Fibroblast of villous mesenchyme (primary cell): Measurements from ENCODE around the gene MCCC2. TPM values are rescaled to one million over a fixed set of nuclear protein-coding genes. Genes with fewer than 3 reads are reported as not detected.
A peak's percentile ranks its signal among the peaks of the same experiment; 100 is the strongest.
"Not testable (repeated sequence)": the region's sequence is repeated elsewhere in the genome, so short reads cannot be mapped to it uniquely, and the experiment has no call there.

Experiments
- DNase-seq: peaks from one replicate; pipeline ENCODE4 v3.0.0-alpha.2; 2010; ENCODE audit warnings: low read depth
- H3K4me3 ChIP-seq: 2 replicates; pipeline ENCODE4 v1.5.1; 2011; ENCODE audit warnings: low read depth, mild to moderate bottlenecking, low read length
- total RNA-seq: library from RNA; depleted of rRNA; stranded (reverse); fragments of >200 nt; gene quantifications from 2 replicates; pipeline ENCODE4 v1.2.3, GENCODE V29; 2012
- TF ChIP-seq, protein P1 (sequence below): IDR thresholded peaks from 2 replicates; pipeline ENCODE4 v1.5.1; 2012; ENCODE audit warnings: low read depth, mild to moderate bottlenecking, low read length; ENCODE audit not compliant: insufficient read depth

Gene MCCC2
- 23.2 and 25.9 TPM in 2 replicates for total RNA-seq

- H3K4me3 ChIP-seq: peak within 1 kb of the TSS; percentile 79
- DNase-seq: peak; percentile 97
- TF ChIP-seq, protein P1, sequence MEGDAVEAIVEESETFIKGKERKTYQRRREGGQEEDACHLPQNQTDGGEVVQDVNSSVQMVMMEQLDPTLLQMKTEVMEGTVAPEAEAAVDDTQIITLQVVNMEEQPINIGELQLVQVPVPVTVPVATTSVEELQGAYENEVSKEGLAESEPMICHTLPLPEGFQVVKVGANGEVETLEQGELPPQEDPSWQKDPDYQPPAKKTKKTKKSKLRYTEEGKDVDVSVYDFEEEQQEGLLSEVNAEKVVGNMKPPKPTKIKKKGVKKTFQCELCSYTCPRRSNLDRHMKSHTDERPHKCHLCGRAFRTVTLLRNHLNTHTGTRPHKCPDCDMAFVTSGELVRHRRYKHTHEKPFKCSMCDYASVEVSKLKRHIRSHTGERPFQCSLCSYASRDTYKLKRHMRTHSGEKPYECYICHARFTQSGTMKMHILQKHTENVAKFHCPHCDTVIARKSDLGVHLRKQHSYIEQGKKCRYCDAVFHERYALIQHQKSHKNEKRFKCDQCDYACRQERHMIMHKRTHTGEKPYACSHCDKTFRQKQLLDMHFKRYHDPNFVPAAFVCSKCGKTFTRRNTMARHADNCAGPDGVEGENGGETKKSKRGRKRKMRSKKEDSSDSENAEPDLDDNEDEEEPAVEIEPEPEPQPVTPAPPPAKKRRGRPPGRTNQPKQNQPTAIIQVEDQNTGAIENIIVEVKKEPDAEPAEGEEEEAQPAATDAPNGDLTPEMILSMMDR: no peak
These were observed at the start of gene MCCC2 for GRCh38 chr5:71586941-71587765. MCCC2 (plus strand) TSS chr5:71587340; CDS start chr5:71587426, 86 bp downstream.

- H3K4me3 ChIP-seq: no peak overlapping the region
- TF ChIP-seq, protein P1: no peak
- no peak for DNase-seq
These were observed 49.5 kb upstream of the MCCC2 start for GRCh38 chr5:71537687-71538086.

GRCh38 chr5:71550885-71551284, 36.3 kb upstream of the MCCC2 start:
- not testable (repeated sequence) for H3K4me3 ChIP-seq, DNase-seq

DNA sequence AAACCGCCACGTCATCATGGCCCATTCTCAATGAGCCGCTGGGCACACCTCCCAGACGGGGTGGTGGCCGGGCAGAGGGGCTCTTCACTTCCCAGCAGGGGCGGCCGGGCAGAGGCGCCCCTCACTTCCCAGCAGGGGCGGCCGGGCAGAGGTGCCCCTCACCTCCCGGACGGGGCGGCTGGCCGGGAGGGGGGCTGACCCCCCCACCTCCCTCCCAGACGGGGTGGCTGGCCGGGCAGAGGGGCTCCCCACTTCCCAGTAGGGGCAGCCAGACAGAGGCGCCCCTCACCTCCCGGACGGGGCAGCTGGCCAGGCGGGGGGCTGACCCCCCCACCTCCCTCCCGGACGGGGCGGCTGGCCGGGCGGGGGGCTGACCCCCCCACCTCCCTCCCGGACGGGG, 35.6 kb upstream of the MCCC2 start:
- DNase-seq, H3K4me3 ChIP-seq: not testable (repeated sequence)

DNA sequence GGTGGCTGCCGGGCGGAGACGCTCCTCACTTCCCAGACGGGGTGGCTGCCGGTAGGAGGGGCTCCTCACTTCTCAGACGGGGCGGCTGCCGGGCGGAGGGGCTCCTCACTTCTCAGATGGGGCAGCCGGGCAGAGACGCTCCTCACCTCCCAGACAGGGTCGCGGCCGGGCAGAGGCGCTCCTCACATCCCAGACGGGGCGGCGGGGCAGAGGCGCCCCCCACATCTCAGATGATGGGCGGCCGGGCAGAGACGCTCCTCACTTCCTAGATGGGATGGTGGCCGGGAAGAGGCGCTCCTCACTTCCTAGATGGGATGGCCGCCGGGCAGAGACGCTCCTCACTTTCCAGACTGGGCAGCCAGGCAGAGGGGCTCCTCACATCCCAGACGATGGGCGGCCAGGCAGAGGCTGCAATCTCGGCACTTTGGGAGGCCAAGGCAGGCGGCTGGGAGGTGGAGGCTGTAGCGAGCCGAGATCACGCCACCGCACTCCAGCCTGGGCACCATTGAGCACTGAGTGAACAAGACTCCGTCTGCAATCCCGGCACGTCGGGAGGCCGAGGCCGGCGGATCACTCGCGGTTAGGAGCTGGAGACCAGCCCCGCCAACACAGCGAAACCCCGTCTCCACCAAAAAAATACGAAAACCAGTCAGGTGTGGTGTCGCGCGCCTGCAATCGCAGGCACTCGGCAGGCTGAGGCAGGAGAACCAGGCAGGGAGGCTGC, 35.0 kb upstream of the MCCC2 start:
- DNase-seq, H3K4me3 ChIP-seq: not testable (repeated sequence)

DNA sequence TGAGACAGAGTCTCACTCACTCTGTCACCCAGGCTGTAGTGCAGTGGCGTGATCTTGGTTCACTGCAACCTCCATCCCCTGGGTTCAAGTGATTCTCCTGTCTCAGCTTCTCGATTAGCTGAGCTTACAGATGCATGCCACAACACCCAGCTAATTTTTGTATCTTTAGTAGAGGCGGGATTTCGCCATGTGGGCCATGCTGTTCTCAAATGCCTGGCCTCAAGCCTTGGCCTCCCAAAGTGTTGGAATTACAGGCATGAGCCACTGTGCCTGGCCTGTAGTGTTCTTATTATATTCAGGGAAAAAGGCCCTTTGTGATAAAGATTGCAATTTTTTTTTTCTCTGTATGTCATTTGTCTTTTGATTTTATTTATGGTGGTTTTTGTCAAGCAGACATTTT, 24.0 kb upstream of the MCCC2 start:
- TF ChIP-seq, protein P1: no peak
- no peak for DNase-seq

DNA sequence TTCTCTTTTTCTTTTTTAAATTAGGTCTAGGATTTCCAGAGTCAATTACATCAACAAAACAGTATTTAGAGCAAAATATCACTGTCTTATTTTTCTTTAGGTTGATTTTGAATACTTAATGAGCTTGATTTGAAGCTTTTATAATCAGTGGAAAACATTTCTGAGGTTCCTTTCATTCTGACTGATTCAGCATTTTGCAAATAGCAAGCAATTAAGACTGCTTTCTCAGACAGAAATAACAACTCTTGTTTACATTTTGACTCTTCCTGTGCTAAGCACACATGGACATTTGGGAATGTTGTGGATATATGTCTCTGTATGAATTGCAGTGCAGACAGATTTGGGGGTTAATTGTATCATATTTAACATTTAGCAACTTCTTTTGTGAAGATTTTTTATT, 22.2 kb upstream of the MCCC2 start:
- peak; percentile 5 for DNase-seq
- TF ChIP-seq, protein P1: no peak
- H3K4me3 ChIP-seq: no peak overlapping the region

More for the DNA sequence above, 24.0 kb upstream of the MCCC2 start:
- H3K4me3 ChIP-seq: no peak overlapping the region

- no peak for DNase-seq
- H3K4me3 ChIP-seq: no peak overlapping the region
- TF ChIP-seq, protein P1: no peak
These were observed 17.2 kb upstream of the MCCC2 start for GRCh38 chr5:71569748-71570509.

DNA sequence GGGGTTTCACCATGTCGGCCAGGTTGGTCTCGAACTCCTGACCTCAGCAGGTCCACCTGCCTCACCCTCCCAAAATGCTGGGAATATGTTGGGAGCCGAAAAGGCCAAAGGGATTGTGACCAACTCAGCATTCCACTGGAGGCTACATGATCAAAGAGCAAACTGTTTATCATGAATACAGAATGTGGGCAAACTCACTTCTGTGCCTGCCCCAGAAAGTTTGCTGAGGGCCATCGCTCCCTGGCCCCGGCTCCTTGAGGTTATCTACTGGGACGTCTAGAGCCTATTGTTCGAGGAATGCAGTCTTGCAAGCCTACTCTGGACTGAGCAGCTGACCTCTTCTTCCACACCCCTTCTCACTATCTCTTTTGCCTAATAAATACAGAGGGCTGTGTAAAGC, 15.3 kb upstream of the MCCC2 start:
- H3K4me3 ChIP-seq, DNase-seq: not testable (repeated sequence)
